H1 (cell line): ENCODE data around the gene GTF2F2.

Experiments used
- CHD1 ChIP-seq: IDR thresholded peaks from 2 replicates; pipeline ENCODE4 v1.6.1; 2012; ENCODE audit warnings: low read depth, low read length, improper control_type of control experiment
- CREB1 ChIP-seq: IDR thresholded peaks from 2 replicates; pipeline ENCODE4 v1.6.1; 2012; ENCODE audit warnings: inconsistent platforms
- CTCF ChIP-seq, 3 experiments: IDR thresholded peaks; 1 replicate in 2 of 3; 2 replicates in 1 of 3; pipeline versions ENCODE4 v1.5.1 to v1.6.1; 2011; ENCODE audit warnings: low read length in 3 of 3, mild to moderate bottlenecking in 3 of 3, inconsistent platforms in 2 of 3, low read depth in 1 of 3, moderate library complexity in 1 of 3; ENCODE audit not compliant: insufficient read depth in 1 of 3; ENCODE audit errors: control extremely low read depth in 1 of 3
- EP300 ChIP-seq, 2 experiments: IDR thresholded peaks; 1 replicate in 1 of 2; 2 replicates in 1 of 2; pipeline ENCODE4 v1.6.1; 2011 to 2012; ENCODE audit warnings: low read depth in 2 of 2, low read length in 2 of 2, mild to moderate bottlenecking in 2 of 2, borderline replicate concordance in 1 of 2, inconsistent platforms in 1 of 2, moderate library complexity in 1 of 2
- EZH2 ChIP-seq: fragments of 200-600 bp; sonication (generic); IDR thresholded peaks from 2 replicates; pipeline ENCODE4 v1.7.1; 2012; ENCODE audit warnings: low read depth, mild to moderate bottlenecking, moderate library complexity, low read length, inconsistent platforms; ENCODE audit not compliant: severe bottlenecking
- MAX ChIP-seq: IDR thresholded peaks from 2 replicates; pipeline ENCODE4 v1.6.1; 2012; ENCODE audit warnings: inconsistent platforms
- NANOG ChIP-seq: IDR thresholded peaks from 2 replicates; pipeline ENCODE4 v1.6.1; 2011; ENCODE audit warnings: low read length, low read depth, mild to moderate bottlenecking, inconsistent platforms; ENCODE audit not compliant: insufficient read depth, poor library complexity, severe bottlenecking
- PHF8 ChIP-seq: fragments of 200-600 bp; sonication (generic); conservative IDR thresholded peaks from 2 replicates; pipeline ENCODE4 v1.7.1; 2012; ENCODE audit warnings: low read depth, mild to moderate bottlenecking, inconsistent platforms, low read length, moderate library complexity
- POLR2A ChIP-seq, 2 experiments: IDR thresholded peaks; 1 replicate in 1 of 2; 2 replicates in 1 of 2; pipeline ENCODE4 v1.6.1; 2011; ENCODE audit warnings: low read depth in 2 of 2, low read length in 2 of 2, mild to moderate bottlenecking in 2 of 2; ENCODE audit errors: control extremely low read depth in 1 of 2
- RAD21 ChIP-seq, 2 experiments: IDR thresholded peaks in 1 of 2; conservative IDR thresholded peaks in 1 of 2; 2 replicates each; pipeline ENCODE4 v1.6.1; 2011; ENCODE audit warnings: low read depth in 2 of 2, low read length in 2 of 2, improper control_type of control experiment in 1 of 2, inconsistent platforms in 1 of 2, mild to moderate bottlenecking in 1 of 2, moderate library complexity in 1 of 2
- TAF1 ChIP-seq: IDR thresholded peaks from 2 replicates; pipeline ENCODE4 v1.6.1; 2011; ENCODE audit warnings: mild to moderate bottlenecking, low read depth, low read length

- no peak for TF ChIP-seq MAX
- no peak for TF ChIP-seq TAF1
- no peak for TF ChIP-seq RAD21 (IDR thresholded peaks at IDR 0.05 in 1 of 2, conservative IDR thresholded peaks at IDR 0.05 in 1 of 2; ENCODE audit: low read depth in 2 of 2, low read length in 2 of 2)
- TF ChIP-seq EZH2, result no peak
- no peak for TF ChIP-seq CTCF (IDR thresholded peaks at IDR 0.05; ENCODE audit: control extremely low read depth in 1 of 3, insufficient read depth in 1 of 3, low read depth in 1 of 3, low read length in 3 of 3)
- no peak for TF ChIP-seq CHD1
- no peak for TF ChIP-seq EP300 (IDR thresholded peaks at IDR 0.05; ENCODE audit: borderline replicate concordance in 1 of 2, low read depth in 2 of 2, low read length in 2 of 2)
- no peak for TF ChIP-seq POLR2A (IDR thresholded peaks at IDR 0.05; ENCODE audit: control extremely low read depth in 1 of 2, low read depth in 2 of 2, low read length in 2 of 2)
- no peak for TF ChIP-seq CREB1
- TF ChIP-seq PHF8, result no peak
- TF ChIP-seq NANOG, result no peak
These were observed 157.9 kb downstream of the GTF2F2 start for GRCh38 chr13:45278096-45278645.
